NCI-H2196 (cell line): ENCODE data around the gene RABL6.
"Not testable (repeated sequence)": the region's sequence is repeated elsewhere in the genome, so short reads cannot be mapped to it uniquely, and the experiment has no call there.

Experiments
- DNase-seq: peaks from one replicate; lab custom pipeline; 2025; ENCODE audit not compliant: unreplicated experiment; lab: John Stamatoyannopoulos, UW

RABL6 gene

DNA sequence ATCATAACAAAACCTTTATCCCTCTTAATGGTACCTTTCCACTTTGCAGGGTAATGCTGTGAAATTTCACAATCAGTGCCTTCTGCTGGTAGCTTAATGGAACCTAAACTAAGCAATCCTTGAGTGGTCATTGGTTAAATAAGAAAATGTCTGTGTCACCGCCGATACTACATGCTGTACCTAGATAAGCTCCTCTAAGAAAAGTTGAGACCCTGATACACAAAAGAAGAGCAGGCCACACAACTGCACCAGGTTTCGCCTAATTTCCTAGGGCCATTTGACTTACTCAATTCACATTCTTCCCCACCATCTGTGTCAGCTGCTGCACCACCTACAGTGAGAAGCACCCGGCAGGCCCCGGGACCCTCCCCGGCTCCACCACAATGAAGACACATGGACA lies 67.4 kb downstream of the RABL6 start:
- DNase-seq = no peak

DNA sequence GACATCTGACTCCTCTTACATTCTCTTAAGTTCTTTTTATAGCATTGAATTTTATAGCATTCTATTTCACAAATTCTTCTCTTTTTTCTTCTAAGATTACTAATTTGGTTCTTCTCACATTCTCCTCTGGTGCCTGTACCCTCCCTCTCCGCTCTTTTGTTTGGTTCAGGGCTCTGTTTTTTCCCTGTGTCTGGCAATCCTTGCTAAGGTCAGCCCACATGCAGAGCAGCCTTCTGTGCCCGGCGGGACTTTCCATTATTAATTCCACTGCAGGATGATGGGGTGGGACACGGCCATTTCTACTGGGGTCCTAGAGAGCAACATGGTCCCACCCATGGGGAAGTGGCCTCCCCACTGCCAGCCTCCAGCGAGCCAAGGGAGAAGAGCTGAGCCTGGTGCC lies 68.7 kb downstream of the RABL6 start:
- no peak for DNase-seq

DNA sequence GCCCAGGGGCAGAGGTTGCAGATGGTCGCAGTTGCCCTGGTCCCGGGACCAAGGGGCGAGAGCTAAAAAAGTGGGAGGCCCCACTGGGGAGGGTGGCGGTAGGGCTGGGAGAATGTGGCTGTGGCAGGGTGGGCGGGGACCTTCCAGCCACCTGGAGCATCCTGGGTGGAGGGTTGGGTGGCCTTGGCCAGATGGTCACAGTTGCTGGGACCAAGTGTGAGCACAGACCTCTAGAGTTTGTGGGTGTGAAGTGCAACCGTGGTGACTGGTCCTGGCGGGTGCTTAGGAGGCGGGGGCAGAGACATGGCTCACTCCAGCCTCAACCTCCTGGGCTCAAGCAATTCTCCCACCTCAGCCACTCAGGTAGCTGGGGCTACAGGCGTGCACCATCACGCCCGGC lies 72.9 kb downstream of the RABL6 start:
- no peak for DNase-seq

DNA sequence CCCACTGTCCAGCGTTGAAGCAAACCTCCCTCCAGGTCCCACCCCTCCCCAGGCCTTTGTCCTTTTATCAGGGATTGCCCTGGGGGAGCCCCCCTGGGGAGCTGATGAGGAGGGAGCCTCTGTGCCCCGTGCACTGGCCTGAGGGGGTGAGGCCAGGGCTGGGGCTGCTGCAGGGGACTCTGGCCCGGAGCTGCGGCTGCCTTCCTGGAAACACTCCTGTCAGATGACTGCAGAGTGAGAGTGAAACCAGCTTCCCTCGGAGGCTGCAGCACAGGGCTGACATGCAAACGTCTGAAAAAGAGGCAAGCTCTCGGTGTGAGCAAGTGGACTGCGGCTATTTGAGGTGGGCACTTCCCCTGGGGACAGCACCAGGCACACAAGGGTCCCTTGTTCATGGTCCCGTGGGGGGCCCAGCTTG lies 74.0 kb downstream of the RABL6 start:
- DNase-seq = no peak

DNA sequence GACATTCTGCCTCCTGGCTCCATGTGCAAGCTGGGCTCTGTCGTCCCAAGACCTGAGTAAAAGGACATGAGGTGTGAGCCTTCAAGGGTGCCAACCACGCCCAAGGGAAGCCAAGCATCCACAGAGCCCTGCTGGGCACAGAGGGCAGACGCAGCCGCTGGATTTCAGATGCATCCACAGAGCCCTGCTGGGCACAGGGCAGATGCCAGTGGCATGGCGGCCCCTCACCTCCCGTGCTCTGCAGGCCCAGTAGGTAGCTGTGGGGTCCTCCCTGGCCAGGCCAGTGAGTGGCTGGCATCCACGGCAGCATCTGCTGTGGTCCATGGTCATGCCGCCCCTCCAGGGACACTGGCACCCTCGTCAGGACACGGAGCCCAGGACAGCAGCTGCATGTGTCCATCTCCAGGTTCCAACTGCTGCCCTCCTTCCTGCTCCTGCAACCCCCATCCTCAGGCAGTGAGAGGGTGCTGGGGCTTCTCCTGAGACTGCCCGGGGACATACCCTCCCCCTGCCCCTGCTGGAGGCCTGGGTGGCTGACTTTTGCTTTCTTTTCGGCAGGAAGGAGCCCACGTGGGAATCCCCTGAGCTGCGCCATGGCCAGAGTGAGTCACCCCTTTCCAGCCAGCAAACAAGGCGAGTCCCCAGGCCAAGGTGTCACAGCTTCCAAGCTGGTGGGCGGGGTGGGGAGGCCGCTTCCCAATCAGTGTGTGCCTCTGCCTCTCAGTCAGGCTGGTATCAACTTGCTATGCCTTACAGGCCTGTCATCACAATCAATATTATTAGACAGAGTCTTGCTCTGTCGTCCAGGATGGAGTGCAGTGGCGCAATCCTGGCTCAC lies 74.6 kb downstream of the RABL6 start:
- peak; percentile 48 for DNase-seq

DNA sequence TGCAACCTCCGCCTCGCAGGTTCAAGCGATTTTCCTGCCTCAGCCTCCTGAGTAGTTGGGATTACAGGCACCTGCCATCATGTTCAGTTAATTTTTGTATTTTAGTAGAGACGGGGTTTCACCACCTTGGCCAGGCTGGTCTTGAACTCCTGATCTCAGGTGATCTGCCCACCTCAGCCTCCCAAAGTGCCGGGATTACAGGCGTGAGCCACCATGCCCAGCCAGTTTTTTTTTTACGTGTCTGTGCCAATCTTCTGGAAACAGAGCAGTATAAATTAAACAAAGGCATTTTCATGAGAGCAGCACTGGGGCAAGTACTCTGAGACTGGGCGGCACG lies 75.2 kb downstream of the RABL6 start:
- DNase-seq = not testable (repeated sequence)

DNA sequence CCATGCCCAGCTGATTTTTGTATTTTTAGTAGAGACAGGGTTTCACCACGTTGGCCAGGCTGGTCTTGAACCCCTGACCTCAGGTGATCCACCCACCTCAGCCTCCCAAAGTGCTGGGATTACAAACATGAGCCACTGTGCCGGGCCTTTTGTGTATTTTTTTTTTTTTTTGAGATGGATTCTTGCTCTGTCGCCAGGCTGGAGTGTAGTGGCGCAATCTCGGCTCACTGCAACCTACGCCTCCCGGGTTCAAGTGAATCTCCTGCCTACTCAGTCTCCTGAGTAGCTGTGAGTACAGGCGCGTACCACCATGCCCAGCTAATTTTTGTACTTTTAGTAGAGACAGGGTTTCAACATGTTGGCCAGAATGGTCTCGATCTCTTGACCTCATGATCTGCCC lies 75.9 kb downstream of the RABL6 start:
- not testable (repeated sequence) for DNase-seq

DNA sequence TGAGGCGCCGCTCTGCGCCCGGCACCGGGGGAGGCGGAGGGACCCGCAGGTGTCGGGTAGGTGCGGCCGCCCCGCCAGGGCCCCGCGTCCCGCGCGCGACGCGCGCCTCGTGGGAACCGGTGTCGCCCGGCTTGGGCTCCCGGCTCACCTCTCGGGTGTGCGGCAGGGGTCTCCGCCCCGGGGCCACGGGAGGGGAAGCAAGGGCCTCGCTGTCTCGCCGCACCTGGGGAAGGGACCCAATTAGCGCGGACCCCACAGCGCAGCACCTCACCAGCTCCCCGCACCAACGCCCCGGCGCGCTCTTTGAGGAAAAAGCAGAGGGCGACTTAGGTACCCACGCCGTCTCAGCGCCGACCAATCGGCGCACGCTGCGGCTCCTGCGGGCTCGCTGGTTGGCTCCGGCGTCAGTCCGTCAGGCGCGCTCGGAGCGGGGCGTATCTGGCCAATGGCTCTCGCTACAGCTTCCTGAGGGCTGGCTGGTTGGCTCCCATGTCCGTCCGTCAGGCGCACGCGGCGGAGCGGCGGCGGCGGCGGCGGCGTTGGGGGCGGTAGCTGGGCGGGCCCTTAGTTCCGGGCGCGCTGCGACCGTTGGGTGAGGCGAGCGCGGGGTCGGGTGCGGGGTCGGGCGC lies 78.3 kb downstream of the RABL6 start, which contains the start of gene TRAF2:
Gene TRAF2, plus strand, starts transcription at position 567 of the 629 bp plus-strand sequence. CDS start 12,225 bp downstream, outside the sequence.
- peak; percentile 97 for DNase-seq

DNA sequence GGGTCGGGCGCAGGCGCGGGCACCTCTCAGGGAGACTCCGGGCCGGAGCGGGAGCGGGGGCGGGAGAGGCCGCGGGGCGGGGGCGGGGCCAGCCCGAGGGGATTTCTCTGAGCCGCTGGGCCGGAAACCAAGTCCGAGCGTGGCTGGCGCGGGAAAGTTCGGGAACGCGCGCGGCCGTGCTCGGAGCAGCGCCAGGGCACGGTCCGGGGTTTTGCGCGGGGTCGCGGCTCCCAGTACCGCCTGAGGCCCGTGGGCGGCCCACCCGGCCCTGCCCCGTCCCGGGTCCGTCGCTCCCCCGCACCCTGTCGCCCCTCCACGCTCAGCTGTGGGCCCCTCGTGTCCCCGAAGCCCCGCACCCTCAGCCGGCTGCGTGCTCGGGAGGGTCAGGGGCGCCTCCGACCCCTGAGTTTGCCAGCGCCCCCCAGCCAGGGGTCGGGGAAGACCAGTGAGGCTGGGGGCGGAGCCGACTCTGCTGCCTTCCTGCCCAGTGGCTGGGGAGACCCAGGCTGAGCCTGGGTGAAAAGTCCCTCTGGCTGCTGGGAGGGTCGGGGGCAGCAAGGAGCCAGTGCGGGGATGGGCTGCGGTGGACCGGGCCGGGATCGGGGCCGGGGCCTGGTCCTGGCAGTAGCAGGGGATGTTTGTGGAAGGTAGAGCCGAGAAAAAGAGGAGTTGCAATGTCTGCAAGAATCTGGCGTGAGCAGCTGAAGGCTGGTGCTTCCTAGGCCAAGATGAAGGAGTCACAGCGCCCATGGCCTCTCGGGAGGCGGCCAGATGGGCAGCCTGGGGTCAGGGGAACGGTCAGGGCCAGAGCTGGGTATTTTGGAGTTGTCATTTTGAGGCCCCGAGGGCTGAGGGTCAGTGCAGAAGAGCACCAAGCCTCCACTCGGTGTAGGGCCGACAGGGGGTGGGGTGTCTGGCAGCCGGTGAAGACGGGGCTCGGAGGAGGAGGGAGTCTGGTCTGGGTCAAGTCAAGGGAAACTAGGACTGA lies 79.2 kb downstream of the RABL6 start:
- DNase-seq = peak; percentile 55

DNA sequence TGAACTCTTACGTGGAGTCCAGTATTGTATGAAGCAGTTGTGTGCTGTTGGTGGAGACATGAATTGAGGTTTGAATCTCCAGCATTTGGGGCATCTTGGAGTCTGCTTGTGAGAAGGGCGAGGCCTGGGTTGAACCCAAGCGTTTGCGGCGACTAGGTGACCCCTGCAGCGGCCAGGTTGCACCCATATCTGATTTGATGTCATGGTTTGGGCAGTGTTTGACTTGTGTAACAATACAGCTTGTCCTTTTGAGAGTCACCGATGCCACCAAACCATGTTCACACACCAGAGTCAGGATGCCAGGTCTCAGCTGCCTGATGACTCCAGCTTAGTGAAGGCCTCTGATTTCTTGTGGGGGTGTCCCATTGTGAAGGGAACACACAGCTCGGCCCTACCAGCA lies 80.7 kb downstream of the RABL6 start:
- no peak for DNase-seq

DNA sequence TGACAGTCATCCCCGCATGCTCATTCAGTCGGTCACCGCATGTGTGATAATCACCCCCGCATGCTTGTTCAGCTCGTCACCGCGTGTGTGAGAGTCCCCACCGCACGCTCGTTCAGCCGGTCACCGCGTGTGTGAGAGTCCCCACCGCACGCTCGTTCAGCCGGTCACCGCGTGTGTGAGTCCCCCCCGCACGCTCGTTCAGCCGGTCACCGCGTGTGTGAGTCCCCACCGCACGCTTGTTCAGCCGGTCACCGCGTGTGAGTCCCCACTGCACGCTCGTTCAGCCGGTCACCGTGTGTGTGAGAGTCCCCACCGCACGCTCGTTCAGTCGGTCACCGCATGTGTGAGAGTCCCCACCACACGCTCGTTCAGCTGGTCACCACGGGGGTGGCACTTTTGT lies 82.1 kb downstream of the RABL6 start:
- DNase-seq = no peak

DNA sequence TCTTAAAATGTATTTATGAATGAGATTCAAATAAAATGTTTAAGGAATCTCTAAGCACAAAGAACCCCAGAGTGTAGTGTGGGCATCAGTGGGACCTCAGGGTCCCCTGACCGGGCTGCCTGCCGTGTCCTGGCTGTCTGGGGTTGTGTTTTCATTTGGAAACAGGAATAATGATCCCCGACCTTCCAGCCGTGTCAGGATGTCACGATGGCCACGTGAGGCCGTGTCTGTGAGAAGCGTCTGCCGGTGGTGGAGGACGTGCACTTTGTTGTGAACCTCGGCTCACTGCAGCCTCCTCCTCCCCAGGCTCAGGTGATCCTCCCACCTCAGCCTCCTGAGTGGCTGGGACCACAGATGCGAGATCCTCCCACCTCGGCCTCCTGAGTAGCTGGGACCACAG lies 82.9 kb downstream of the RABL6 start:
- DNase-seq = no peak
